T1000 (cell line): ENCODE data around the gene AFAP1L1.

Source experiments
- DNase-seq: peaks from one replicate; lab custom pipeline; 2025; ENCODE audit warnings: mixed read lengths; lab: John Stamatoyannopoulos, UW

Gene AFAP1L1

DNA sequence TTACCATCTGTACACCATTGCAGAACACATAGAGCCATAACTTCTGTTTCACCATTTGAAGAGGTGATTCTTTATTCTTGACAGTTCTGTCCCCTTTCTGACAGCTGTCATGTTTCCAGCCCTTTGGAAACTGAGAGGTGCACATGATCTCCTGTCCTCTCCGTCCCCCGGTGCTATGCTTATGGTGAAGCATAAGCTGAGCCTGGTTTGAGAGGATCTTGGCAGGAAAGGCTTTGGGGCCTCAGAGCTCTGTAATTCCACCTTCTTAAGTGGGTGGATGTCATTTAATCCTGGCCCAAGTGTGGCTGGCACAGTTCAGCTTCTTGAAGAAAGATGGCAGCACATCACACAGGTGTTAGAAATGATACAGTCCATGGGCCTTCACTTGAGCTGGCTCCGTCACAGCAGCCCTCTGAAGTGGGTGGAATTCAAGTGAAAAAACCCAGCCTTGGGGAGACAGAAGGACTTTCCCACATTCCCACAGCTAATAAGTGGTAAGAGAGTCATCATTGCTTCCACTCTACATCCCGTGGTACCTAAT lies 43.0 kb downstream of the AFAP1L1 start:
- no peak for DNase-seq

GRCh38 chr5:149315753-149316152 lies 44.1 kb downstream of the AFAP1L1 start:
- DNase-seq = no peak

DNA sequence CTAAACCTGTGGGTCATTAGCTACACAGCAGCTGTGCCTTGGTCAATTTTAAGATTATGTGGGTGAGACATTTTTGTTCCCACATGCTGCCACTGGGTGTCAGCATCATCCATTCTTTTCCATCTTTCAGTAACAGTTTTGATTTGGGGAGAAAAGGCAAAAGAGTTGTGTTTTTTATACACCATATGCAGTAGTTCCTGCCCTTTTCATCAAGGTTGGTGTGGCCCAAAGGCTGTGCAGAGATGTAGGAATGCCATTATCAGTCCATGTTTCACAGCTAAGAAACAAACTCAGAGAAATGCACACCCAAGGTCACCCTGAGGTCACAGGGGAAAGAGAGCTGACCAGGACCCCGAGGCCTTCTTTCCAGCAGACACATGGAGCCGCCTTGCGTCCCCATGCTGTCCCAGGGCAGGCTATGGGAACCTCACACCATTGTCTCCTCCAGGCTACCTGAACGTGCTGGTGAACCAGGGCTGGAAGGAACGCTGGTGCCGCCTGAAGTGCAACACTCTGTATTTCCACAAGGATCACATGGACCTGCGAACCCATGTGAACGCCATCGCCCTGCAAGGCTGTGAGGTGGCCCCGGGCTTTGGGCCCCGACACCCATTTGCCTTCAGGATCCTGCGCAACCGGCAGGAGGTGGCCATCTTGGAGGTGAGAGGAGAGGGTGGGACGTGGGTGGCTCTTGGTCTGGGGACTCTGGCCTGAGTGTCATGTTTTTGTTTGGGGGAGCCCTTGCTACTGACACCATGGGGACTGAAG lies 45.8 kb downstream of the AFAP1L1 start:
- DNase-seq = no peak

DNA sequence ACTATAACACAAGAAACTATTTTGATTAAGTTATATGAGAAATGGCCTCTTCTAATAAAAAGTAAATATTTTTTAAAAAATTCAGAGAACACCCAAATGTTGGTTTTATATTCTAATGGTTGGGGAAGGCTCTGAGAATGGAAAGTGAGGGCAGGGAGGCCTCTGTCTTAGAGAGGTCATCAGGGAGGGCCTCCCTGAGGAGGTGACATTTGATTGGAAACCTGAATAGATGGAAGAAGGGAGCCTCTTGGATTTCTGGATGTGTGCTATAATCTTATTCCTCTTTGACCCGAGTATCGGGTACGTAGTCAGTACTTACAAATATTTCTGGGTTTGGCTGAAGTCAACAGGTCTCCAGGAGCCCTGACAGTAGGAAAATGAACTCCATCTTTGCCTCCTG lies 47.5 kb downstream of the AFAP1L1 start:
- no peak for DNase-seq

GRCh38 chr5:149320791-149321330 lies 49.2 kb downstream of the AFAP1L1 start:
- peak; percentile 75 for DNase-seq

- no peak for DNase-seq
Measured at GRCh38 chr5:149322518-149322917, 50.9 kb downstream of the AFAP1L1 start.

GRCh38 chr5:149323210-149323609 lies 51.6 kb downstream of the AFAP1L1 start:
- DNase-seq = no peak

GRCh38 chr5:149323621-149324205 lies 52.1 kb downstream of the AFAP1L1 start:
- no peak for DNase-seq

DNA sequence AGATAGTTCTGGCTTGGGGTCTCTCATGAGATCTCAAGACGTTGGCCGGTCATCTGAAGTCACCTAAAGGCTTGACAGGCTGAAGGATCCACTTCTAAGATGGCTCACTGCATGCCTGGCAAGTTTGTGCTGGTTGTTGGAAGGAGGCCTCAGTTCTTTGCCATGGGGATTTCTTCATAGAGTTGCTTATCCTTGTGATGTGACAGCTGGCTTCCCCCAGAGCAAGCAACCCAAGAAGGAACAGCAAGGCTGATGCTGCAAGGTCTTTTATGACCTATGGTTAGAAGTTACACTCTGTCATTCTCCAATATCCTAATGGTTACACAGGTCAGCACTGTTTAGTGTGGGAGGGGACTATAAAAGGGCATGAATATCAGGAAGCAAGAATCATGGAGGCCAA lies 53.0 kb downstream of the AFAP1L1 start:
- DNase-seq = no peak

DNA sequence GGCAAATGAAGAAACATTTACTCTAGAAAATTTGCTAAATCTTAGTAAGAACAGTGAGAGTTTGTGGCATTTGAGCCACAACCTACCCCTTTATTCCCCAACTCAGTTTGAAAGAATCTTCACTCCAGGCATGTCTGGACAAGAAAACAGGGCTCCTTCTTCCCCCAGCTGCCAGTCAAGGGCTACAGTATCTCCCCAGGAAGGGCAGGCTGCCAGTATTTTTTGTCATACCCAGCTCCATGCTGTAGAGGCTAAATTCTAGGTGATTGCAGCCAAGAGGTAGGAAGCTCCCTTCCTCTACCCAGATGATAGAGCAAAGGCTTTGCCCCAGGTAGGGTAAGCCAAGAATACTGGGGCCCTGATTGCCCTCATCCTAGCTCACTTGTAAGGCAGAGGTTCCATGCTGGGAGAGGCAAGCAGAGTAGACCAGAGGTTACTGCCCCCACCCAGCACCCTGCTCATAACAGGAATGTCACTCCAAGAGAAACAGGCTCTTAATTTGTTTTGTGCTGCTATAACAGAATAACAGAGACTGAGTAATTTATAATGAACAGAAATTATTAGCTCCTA lies 53.6 kb downstream of the AFAP1L1 start:
- DNase-seq = no peak

DNA sequence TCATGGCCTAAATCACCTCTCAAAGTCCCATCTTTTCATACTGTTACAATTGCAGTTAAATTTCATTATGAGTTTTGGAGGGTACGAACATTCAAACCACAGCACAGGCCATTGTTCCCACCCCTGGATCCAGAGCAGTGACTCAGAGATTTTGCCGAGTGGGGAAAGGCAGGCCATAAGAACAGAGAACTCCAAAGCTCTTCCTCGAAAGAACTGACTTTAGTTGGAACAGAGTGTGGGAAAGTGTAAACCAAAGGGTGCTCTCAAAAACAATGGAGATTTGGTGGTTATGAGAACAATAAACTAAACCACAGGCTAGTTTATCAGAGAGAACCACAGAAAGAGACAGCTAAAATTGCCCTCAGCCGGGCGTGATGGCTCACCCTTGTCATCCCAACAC lies 54.2 kb downstream of the AFAP1L1 start:
- no peak for DNase-seq

- no peak for DNase-seq
Measured at GRCh38 chr5:149326611-149327010, 55.0 kb downstream of the AFAP1L1 start.

DNA sequence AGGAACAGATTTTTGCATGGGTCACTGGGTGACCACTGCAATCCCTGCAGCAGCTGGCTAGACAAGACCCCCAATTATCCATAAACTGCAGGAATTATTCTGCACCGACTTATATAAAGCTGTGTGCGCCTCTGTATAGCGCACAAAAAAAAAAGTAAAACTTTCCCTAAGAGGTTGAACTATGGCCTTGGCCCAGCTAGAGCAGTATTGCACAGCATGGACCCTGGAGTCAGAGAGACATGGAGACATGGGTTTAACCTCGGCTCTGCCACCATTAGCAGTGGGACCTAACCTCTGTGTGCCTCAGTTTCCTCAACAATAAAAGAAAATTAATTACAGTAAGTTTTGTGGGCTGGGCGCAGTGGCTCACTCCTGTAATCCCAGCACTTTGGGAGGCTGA lies 56.5 kb downstream of the AFAP1L1 start:
- DNase-seq = no peak

- DNase-seq = no peak
Measured at GRCh38 chr5:149333711-149334443, 62.2 kb downstream of the AFAP1L1 start.

GRCh38 chr5:149337736-149338135 lies 66.1 kb downstream of the AFAP1L1 start:
- DNase-seq = no peak

DNA sequence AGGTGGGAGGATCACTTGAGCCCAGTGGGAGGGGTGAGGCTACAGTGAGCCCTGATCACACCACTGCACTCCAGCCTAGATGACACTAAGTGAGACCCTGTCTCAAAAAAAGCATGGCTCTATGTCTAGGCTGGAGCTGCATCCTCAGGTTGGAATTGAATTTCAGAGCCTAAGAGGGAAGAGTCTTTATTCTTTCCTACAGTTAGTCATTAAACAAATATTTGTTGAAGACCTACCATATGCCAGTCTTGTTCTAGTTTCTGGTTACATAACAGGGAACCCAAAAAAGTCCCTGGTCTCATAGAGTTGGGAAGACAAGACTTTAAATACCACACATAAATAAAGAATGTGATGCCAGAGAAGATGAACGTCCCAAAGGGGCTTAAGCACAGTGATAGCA lies 66.7 kb downstream of the AFAP1L1 start:
- DNase-seq = no peak

DNA sequence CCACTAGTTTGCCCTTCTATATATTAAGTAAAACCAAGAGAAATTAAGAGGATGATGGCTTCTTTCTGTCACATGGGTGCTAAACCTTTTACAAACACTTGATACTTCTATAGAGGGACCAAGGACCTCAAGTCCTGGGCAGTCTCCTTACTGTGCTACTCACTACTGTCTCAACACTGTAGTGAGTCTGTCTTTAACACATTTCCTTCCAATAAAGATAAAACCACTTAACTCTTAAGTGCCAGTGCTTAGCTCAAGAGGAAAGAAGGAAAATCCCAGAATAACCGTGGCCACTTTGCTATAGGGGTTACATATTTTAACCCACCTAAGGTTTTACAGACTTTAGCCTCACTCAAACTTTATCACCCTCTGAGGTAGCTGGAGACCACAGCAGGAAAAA lies 69.3 kb downstream of the AFAP1L1 start:
- no peak for DNase-seq

- DNase-seq = no peak
Measured at GRCh38 chr5:149341876-149342275, 70.2 kb downstream of the AFAP1L1 start.

- DNase-seq = no peak
Measured at GRCh38 chr5:149344151-149344550, 72.5 kb downstream of the AFAP1L1 start.

DNA sequence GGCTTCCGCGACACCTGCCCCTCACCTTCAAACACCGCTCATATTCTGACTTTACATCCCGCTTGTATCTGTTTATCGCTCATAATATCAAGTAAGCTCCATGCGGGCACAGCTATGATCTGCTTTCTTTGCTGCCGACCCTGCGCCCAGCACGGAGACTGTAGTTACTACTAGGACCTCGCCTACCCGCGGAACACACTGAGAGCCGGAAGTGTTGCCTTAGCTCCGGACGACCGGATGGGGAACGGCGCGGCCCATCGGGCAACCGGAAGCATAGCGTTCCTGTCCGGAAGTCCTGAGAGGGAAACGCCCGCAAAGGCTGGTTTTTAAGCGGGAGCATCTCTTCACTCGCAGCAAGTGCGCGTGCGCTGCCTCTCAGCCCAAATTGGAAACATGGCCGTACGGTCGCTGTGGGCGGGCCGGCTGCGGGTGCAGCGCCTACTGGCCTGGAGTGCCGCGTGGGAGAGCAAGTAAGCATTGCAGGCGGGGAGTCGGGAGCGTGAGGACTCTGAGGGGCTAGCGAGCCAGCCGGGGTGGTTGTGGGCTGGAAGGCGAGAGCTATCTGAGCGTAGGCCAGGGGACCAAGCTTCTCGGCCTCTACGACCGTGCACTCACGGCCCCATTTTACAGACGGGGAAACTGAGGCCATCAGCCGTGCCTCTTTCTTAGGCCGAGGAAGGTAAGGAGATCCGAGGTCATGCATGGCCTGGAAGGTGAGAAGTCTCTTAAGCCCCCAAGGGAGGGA lies 73.7 kb downstream of the AFAP1L1 start, which contains the start of gene GRPEL2:
Gene GRPEL2 (plus strand): TSS at position 353 of the 745 bp plus-strand sequence. CDS start 41 bp downstream, at position 394.
- peak; percentile 90 for DNase-seq

- no peak for DNase-seq
Measured at GRCh38 chr5:149345892-149346222, 74.2 kb downstream of the AFAP1L1 start.
